ENCODE measurements around the gene KLHL20. TPM values are rescaled to one million over a fixed set of nuclear protein-coding genes. Genes with fewer than 3 reads are reported as not detected.
"Not testable (repeated sequence)": the region's sequence is repeated elsewhere in the genome, so short reads cannot be mapped to it uniquely, and the experiment has no call there.

The KLHL20 gene
- total and polyA plus RNA-seq, 8 donors = 3.3 to 11.9 (median 6.9) TPM

DNA sequence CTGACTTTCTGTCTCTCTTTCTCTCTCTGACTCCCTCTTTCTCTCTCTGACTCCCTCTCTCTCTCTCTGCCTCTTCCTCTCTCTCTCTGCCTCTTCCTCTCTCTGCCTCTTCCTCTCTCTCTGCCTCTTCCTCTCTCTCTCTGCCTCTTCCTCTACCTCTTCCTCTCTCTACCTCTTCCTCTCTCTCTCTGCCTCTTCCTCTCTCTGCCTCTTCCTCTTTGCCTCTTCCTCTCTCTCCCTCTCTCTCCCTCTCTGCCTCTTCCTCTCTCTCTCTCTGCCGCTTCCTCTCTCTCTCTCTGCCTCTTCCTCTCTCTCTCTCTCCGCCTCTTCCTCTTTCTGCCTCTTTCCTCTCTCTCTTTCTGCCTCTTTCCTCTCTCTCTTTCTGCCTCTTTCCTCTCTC lies 26.5 kb upstream of the KLHL20 start:
- WGBS, 2 donors = 83 to 91% methylated on average over 2 of the region's 2 CpGs

DNA sequence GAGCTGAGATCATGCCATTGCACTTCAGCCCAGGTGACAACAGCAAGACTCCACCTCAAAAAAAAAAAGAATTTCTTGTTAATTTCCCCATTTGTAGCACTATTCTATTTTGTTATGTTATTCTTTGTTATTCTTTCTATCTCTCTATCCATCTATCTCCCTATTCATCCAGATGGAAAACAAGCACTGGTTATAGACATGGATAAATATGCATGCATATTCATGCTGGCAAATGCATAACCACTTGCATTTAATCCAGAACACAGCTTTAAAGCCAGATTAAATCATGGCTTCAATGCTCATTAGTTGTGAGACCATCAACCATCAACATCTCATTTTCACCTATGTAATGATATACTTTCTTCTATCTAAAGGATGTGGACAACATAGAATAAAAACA lies 21.5 kb upstream of the KLHL20 start:
- intact Hi-C loops (cut with DNase I) = no loop called here
- ATAC-seq (no peak), DNase-seq (no peak), FAIRE-seq (no peak)
- Histone ChIP-seq H3K27me3 (no peaks in the 10 kb centered on the region), H3K4me3 (no peak overlapping the region), H3K4me1 (no peaks in the 10 kb centered on the region), H3K9me3 (no peaks in the 10 kb centered on the region), H3K36me3 (no peaks in the 10 kb centered on the region), H3K27ac (no peak overlapping the region)
- TF ChIP-seq, protein P1, sequence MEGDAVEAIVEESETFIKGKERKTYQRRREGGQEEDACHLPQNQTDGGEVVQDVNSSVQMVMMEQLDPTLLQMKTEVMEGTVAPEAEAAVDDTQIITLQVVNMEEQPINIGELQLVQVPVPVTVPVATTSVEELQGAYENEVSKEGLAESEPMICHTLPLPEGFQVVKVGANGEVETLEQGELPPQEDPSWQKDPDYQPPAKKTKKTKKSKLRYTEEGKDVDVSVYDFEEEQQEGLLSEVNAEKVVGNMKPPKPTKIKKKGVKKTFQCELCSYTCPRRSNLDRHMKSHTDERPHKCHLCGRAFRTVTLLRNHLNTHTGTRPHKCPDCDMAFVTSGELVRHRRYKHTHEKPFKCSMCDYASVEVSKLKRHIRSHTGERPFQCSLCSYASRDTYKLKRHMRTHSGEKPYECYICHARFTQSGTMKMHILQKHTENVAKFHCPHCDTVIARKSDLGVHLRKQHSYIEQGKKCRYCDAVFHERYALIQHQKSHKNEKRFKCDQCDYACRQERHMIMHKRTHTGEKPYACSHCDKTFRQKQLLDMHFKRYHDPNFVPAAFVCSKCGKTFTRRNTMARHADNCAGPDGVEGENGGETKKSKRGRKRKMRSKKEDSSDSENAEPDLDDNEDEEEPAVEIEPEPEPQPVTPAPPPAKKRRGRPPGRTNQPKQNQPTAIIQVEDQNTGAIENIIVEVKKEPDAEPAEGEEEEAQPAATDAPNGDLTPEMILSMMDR (IDR thresholded peaks at IDR 0.05) = no peak

More for the DNA sequence above, 26.5 kb upstream of the KLHL20 start:
- Histone ChIP-seq H3K36me3 (no peaks in the 10 kb centered on the region), H3K27me3 (no peaks in the 10 kb centered on the region), H3K9me3 (no peaks in the 10 kb centered on the region), H3K27ac (no peak overlapping the region), H3K4me1 (no peaks in the 10 kb centered on the region), H3K4me3 (no peak overlapping the region)
- TF ChIP-seq, protein P1 (IDR thresholded peaks at IDR 0.05) = no peak
- intact Hi-C loops (cut with DNase I) = no loop called here
- no peak for FAIRE-seq
- ATAC-seq = no peak
- DNase-seq = no peak

DNA sequence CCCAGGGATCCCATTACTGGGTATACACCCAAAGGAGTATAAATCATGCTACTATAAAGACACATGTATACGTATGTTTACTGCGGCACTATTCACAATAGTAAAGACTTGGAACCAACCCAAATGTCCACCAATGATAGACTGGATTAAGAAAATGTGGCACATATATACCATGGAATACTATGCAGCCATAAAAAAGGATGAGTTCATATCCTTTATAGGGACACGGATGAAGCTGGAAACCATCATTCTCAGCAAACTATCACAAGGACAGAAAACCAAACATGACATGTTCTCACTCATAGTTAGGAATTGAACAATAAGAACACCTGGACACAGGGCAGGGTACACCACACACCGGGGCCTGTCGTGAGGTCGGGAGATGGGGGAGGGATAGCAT lies 13.5 kb upstream of the KLHL20 start:
- H3K9me3 ChIP-seq; H3K36me3 ChIP-seq; DNase-seq; H3K4me1 ChIP-seq; ATAC-seq; FAIRE-seq; H3K27me3 ChIP-seq; H3K4me3 ChIP-seq; H3K27ac ChIP-seq; intact Hi-C loops (cut with DNase I): not testable (repeated sequence)
- 89 to 91% methylated on average over 6 of the region's 6 CpGs for WGBS, 2 donors

DNA sequence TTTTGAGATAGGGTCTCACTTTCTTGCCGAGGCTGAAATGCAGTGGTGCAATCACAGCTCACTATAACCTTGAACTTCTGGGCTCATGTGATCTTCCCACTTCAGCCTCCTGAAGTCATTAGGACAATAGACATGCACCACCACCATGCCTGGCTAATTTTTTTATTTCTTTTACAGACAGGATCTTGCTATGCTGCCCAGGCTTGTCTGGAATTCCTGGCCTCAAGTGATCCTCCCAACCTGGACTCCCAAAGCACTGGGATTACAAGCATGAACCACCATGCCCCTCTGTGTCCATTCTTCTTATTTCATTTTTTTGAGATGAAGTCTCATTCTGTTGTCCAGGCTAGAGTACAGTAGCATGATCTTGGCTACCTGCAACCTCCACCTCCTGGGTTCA lies 12.0 kb upstream of the KLHL20 start:
- WGBS, 2 donors = 58 to 59% methylated on average over 1 of the region's 1 CpG
- Histone ChIP-seq H3K9me3 (no peaks in the 10 kb centered on the region), H3K27ac (no peak overlapping the region), H3K4me3 (no peak overlapping the region), H3K27me3 (no peaks in the 10 kb centered on the region), H3K36me3 (no peaks in the 10 kb centered on the region), H3K4me1 (no peaks in the 10 kb centered on the region)
- FAIRE-seq (no peak), DNase-seq (no peak), ATAC-seq (no peak)
- TF ChIP-seq, protein P1 (IDR thresholded peaks at IDR 0.05) = no peak
- intact Hi-C loops (cut with DNase I) = no loop called here

DNA sequence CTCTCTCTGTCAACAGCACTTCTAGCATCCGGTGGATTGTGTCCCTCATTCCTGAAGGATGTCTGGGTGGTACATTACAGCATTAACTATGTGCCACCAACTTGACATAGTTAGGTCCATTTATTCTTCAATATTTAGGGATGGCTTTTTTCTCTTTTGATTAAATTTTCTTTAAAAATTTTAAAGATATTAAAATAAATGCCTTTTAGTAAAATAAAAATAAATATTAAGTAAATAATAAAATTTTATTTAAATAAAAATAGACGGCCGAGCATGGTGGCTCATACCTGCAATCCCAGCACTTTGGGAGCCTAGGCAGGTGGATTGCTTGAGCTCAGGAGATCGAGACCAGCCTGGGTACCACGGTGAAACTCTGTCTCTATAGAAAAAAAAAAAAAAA lies 9.7 kb upstream of the KLHL20 start:
- 58 to 74% methylated on average over 5 of the region's 5 CpGs for WGBS, 2 donors
- ATAC-seq = no peak
- Histone ChIP-seq H3K4me3 (no peak overlapping the region), H3K27me3 (no peaks in the 10 kb centered on the region), H3K4me1 (no peaks in the 10 kb centered on the region), H3K27ac (no peak overlapping the region), H3K9me3 (no peaks in the 10 kb centered on the region), H3K36me3 (no peaks in the 10 kb centered on the region)
- no peak for FAIRE-seq
- TF ChIP-seq, protein P1 (IDR thresholded peaks at IDR 0.05) = no peak
- DNase-seq = no peak
- intact Hi-C loops (cut with DNase I) = no loop called here

DNA sequence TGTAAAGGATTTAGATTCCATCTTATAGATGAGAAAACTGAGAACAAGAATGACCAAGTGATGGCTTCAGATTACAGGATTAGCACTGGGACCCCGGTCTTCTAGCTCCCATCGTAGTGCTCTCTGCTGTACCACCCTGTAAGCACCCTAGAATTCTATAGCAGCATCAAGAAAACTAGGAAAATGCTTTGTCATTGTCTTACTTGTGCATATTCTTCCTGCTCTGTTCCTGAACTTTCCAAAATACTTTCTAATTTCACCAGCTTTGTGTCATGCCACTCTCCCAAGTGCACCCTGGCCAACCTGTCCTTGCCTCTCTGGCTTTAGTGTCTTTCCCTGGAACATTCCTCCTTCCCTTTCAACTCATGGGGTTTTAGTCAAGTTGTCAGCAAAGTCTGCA lies 6.0 kb upstream of the KLHL20 start:
- intact Hi-C loops (cut with DNase I) = no loop called here
- WGBS, 2 donors = 48 to 90% methylated on average over 2 of the region's 2 CpGs
- Histone ChIP-seq H3K36me3 (no peaks in the 10 kb centered on the region), H3K4me1 (no peaks in the 10 kb centered on the region), H3K27ac (no peak overlapping the region), H3K4me3 (no peak overlapping the region), H3K27me3 (no peaks in the 10 kb centered on the region), H3K9me3 (no peaks in the 10 kb centered on the region)
- FAIRE-seq (no peak), ATAC-seq (no peak), DNase-seq (no peak)
- TF ChIP-seq, protein P1 (IDR thresholded peaks at IDR 0.05) = no peak

Data from pancreas (tissue), 10 donors.